Measurements from ENCODE around the gene PADI2. TPM values are rescaled to one million over a fixed set of nuclear protein-coding genes. Genes with fewer than 3 reads are reported as not detected.

Gene PADI2
- total and polyA plus RNA-seq, 2 experiments from 2014 or later = 1.7 to 4.3 TPM

- no peak for TF ChIP-seq CTCF (conservative IDR thresholded peaks at IDR 0.05; ENCODE audit: low read depth in 2 of 2)
- no peak for TF ChIP-seq NANOG (IDR thresholded peaks at IDR 0.05; ENCODE audit: borderline replicate concordance)
- TF ChIP-seq POLR2AphosphoS5 (IDR thresholded peaks at IDR 0.05; ENCODE audit: low read depth) = no peak
- TF ChIP-seq STAT1 (IDR thresholded peaks at IDR 0.05; ENCODE audit: unreplicated experiment) = no peak
Measured at GRCh38 chr1:17162941-17163340, 43.7 kb upstream of the PADI2 start (continued).

- Mint-ChIP-seq H3K36me3 (ENCODE audit: low read depth) (peaks cover 9% of the 10 kb centered on the region; the same call in 1 of the 3 replicates), H3K4me1 (peaks cover 20% of the 10 kb centered on the region), H3K27ac (no peak overlapping the region), H3K4me3 (no peak overlapping the region), H3K27me3 (ENCODE audit: insufficient read depth, low read depth, poor library complexity) (peaks cover 9% of the 10 kb centered on the region), H3K9me3 (peaks cover 13% of the 10 kb centered on the region; the same call in 2 of the 3 replicates)
- Histone ChIP-seq H2AFZ (no peak overlapping the region), H3K27me3 (ENCODE audit: insufficient read depth) (no peaks in the 10 kb centered on the region), H3K79me2 (replicated peaks; ENCODE audit: insufficient read depth) (no peaks in the 10 kb centered on the region), H3K4me3 (no peak overlapping the region), H3K4me1 (ENCODE audit: insufficient read depth) (peaks cover 12% of the 10 kb centered on the region), H3F3A (replicated peaks; ENCODE audit: low read depth) (no peaks in the 10 kb centered on the region), H3K27ac (ENCODE audit: low read depth) (no peak overlapping the region), H3K36me3 (ENCODE audit: insufficient read depth) (no peaks in the 10 kb centered on the region), H3K9me2 (ENCODE audit: insufficient read depth) (peaks cover 8% of the 10 kb centered on the region; the same call in 1 of the 2 replicates), H4K20me1 (replicated peaks; ENCODE audit: insufficient read depth) (no peaks in the 10 kb centered on the region), H3K4me2 (no peak overlapping the region)
- ATAC-seq (no peak), DNase-seq (ENCODE audit: low spot score) (no peak)
- TF ChIP-seq NANOG (IDR thresholded peaks at IDR 0.05; ENCODE audit: borderline replicate concordance) (no peak), CTCF (conservative IDR thresholded peaks at IDR 0.05; ENCODE audit: low read depth in 2 of 2) (no peak), ZNF331 (CRISPR knock-in tag; IDR thresholded peaks at IDR 0.05; ENCODE audit: low read depth) (no peak), CREB1 (CRISPR knock-in tag; IDR thresholded peaks at IDR 0.05; ENCODE audit: low read depth) (no peak), JUNB (IDR thresholded peaks at IDR 0.05; ENCODE audit: unreplicated experiment) (no peak), ZNF462 (CRISPR knock-in tag; IDR thresholded peaks at IDR 0.05) (no peak), EZH2phosphoT487 (IDR thresholded peaks at IDR 0.05; ENCODE audit: unreplicated experiment) (no peak)
Measured at GRCh38 chr1:17161926-17162800, 42.9 kb upstream of the PADI2 start.
